SU-DHL-6 (cell line): ENCODE results near the gene CLMN.

Experiments used
- H2AFZ ChIP-seq: fragments of 200-600 bp; sonication (generic); 2 replicates; pipeline ENCODE4 v1.6.1; 2014; ENCODE audit warnings: low read depth, mild to moderate bottlenecking, moderate library complexity, mixed read lengths, antibody characterized with exemption, low read length; ENCODE audit not compliant: severe bottlenecking
- H3F3A ChIP-seq: fragments of 200-600 bp; shearing (Covaris generic); 2 replicates; pipeline ENCODE4 v1.6.0; 2016; ENCODE audit warnings: antibody characterized with exemption, mild to moderate bottlenecking; ENCODE audit not compliant: insufficient read depth
- H3K27ac ChIP-seq: fragments of 200-600 bp; sonication (generic); 2 replicates; pipeline ENCODE4 v1.5.1; 2016; ENCODE audit warnings: low read depth, mild to moderate bottlenecking, low read length, moderate library complexity, mixed read lengths
- H3K27me3 ChIP-seq: fragments of 200-600 bp; sonication (generic), shearing (Covaris generic); 2 replicates; pipeline ENCODE4 v1.6.0; 2014; ENCODE audit warnings: mild to moderate bottlenecking, low read length
- H3K36me3 ChIP-seq: fragments of 200-600 bp; sonication (generic); 2 replicates; pipeline ENCODE4 v1.6.1; 2014; ENCODE audit warnings: mild to moderate bottlenecking, low read length, mixed read lengths
- H3K4me2 ChIP-seq: fragments of 300-600, 200-600 bp; shearing (Covaris generic), sonication (generic); 2 replicates; pipeline ENCODE4 v1.6.0; 2014; ENCODE audit warnings: low read length, low read depth, mild to moderate bottlenecking; ENCODE audit not compliant: poor library complexity, severe bottlenecking
- H3K4me3 ChIP-seq: fragments of 200-600 bp; sonication (generic); 2 replicates; pipeline ENCODE4 v1.5.1; 2014; ENCODE audit warnings: antibody characterized with exemption, low read length, mild to moderate bottlenecking, mixed read lengths; ENCODE audit not compliant: insufficient read depth, poor library complexity, severe bottlenecking
- H3K79me2 ChIP-seq: fragments of 200-600 bp; sonication (generic); 2 replicates; pipeline ENCODE4 v1.6.1; 2014; ENCODE audit warnings: mild to moderate bottlenecking, low read length, moderate library complexity; ENCODE audit not compliant: insufficient read depth
- H3K9ac ChIP-seq: fragments of 200-600 bp; sonication (generic); 2 replicates; pipeline ENCODE4 v1.7.0; 2014; ENCODE audit warnings: mild to moderate bottlenecking, low read length
- H3K9me2 ChIP-seq: fragments of 200-600 bp; sonication (generic); replicated peaks from 2 replicates; pipeline ENCODE4 v1.6.1; 2014; ENCODE audit warnings: low read length; ENCODE audit not compliant: insufficient read depth
- H3K9me3 ChIP-seq: fragments of 200-600 bp; sonication (generic); 2 replicates; pipeline ENCODE4 v1.6.1; 2014; ENCODE audit warnings: low read length, mixed read lengths; ENCODE audit not compliant: insufficient read depth
- H4K20me1 ChIP-seq: fragments of 200-600 bp; sonication (generic); 2 replicates; pipeline ENCODE4 v1.6.1; 2014; ENCODE audit warnings: low read depth, mild to moderate bottlenecking, antibody characterized with exemption, low read length, moderate library complexity, mixed read lengths
- EZH2phosphoT487 ChIP-seq: fragments of 200-600 bp; sonication (generic), shearing (Covaris generic); conservative IDR thresholded peaks from 2 replicates; pipeline ENCODE4 v1.6.1; 2018; ENCODE audit warnings: mild to moderate bottlenecking, antibody characterized with exemption, low read length, moderate library complexity, mixed read lengths
- TF ChIP-seq, protein P1 (sequence below): fragments of 200-600 bp; sonication (generic); IDR thresholded peaks from one replicate; pipeline ENCODE4 v1.5.1; 2017; ENCODE audit warnings: antibody characterized with exemption, mild to moderate bottlenecking, low read length, moderate library complexity; ENCODE audit not compliant: insufficient read depth, poor library complexity, severe bottlenecking

CLMN gene

DNA sequence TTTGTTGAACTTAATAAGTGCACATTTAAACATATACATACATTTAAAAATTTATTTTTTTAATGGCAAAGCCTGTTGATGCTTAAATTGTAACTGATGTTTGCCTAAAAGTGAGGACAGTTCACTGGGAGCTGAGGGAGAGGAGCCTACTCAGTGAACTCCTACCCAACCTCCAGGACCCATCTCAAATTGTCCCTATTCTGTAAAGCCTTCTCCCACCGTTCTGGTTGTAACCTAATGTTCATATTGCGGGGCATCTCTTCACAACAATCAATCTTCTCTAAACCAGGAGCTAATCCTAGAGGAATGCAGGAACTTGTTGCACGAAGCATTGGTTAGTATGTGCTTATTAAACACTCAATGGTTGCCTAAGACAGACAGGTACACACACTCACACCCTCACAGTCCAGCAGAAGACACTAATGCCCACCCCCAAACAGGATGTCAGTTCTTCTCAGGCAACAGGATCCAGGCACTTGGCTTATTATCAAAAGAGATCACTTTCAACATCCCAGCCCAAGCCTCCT lies 1.8 kb downstream of the CLMN start:
- Histone ChIP-seq H3K79me2 (no peaks in the 10 kb centered on the region), H3F3A (no peaks in the 10 kb centered on the region), H2AFZ (no peak overlapping the region), H4K20me1 (no peaks in the 10 kb centered on the region), H3K27me3 (no peaks in the 10 kb centered on the region), H3K4me2 (no peak overlapping the region), H3K36me3 (no peaks in the 10 kb centered on the region), H3K9me2 (no peaks in the 10 kb centered on the region), H3K4me3 (no peak overlapping the region), H3K27ac (no peak overlapping the region), H3K9me3 (no peaks in the 10 kb centered on the region), H3K9ac (no peak overlapping the region)
- no peak for TF ChIP-seq EZH2phosphoT487
- TF ChIP-seq, protein P1, sequence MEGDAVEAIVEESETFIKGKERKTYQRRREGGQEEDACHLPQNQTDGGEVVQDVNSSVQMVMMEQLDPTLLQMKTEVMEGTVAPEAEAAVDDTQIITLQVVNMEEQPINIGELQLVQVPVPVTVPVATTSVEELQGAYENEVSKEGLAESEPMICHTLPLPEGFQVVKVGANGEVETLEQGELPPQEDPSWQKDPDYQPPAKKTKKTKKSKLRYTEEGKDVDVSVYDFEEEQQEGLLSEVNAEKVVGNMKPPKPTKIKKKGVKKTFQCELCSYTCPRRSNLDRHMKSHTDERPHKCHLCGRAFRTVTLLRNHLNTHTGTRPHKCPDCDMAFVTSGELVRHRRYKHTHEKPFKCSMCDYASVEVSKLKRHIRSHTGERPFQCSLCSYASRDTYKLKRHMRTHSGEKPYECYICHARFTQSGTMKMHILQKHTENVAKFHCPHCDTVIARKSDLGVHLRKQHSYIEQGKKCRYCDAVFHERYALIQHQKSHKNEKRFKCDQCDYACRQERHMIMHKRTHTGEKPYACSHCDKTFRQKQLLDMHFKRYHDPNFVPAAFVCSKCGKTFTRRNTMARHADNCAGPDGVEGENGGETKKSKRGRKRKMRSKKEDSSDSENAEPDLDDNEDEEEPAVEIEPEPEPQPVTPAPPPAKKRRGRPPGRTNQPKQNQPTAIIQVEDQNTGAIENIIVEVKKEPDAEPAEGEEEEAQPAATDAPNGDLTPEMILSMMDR: no peak

DNA sequence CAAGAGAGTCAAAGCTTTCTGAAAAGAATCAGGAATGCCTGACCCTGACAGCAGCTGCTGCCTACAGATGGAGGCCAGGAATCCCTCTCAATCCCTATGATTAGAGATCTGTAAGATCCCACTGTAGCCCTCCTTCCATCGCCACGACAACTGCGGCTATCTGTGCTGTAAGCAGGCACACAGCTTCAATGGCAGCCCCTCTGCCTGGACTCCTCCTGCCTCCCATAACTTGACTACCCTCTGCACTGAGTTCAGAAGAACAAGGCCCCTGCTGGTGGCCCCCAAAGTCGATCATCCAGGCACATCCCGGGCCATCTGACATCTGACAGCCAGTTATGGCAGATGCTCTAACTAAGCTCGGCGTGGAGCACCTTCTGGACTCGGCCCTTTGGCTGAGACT lies 2.9 kb downstream of the CLMN start:
- Histone ChIP-seq H3F3A (no peaks in the 10 kb centered on the region), H3K4me3 (no peak overlapping the region), H3K27me3 (no peaks in the 10 kb centered on the region), H2AFZ (no peak overlapping the region), H3K36me3 (no peaks in the 10 kb centered on the region), H4K20me1 (no peaks in the 10 kb centered on the region), H3K27ac (no peak overlapping the region), H3K9me2 (no peaks in the 10 kb centered on the region), H3K79me2 (no peaks in the 10 kb centered on the region), H3K9ac (no peak overlapping the region), H3K9me3 (no peaks in the 10 kb centered on the region), H3K4me2 (no peak overlapping the region)
- TF ChIP-seq, protein P1: no peak
- TF ChIP-seq EZH2phosphoT487: no peak

DNA sequence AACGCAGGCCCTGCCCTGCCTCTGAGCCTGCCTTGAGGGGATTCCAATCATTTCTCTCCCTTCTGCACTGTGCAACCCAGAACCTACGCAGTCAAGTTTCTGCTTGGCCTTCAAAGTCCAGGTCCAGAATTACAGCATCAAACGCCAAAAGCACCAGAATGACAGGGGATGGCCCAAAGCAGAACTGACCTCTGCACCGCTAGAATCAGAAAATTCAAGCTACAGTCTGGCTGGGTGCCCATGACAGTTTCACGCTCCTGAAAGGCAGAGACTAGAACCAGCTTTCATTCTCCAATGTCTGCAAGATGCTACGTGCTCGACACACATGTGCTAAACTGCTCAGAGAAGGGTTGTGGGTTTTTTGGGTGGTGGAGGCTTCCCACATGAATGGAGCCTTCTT lies 4.1 kb downstream of the CLMN start:
- no peaks in the 10 kb centered on the region for H4K20me1 ChIP-seq
- TF ChIP-seq EZH2phosphoT487: no peak
- TF ChIP-seq, protein P1: no peak
- no peak overlapping the region for H3K9ac ChIP-seq
- no peaks in the 10 kb centered on the region for H3K9me3 ChIP-seq
- no peak overlapping the region for H3K4me3 ChIP-seq
- H3K36me3 ChIP-seq: no peaks in the 10 kb centered on the region
- no peak overlapping the region for H3K27ac ChIP-seq
- H3K79me2 ChIP-seq: no peaks in the 10 kb centered on the region
- no peak overlapping the region for H2AFZ ChIP-seq
- no peaks in the 10 kb centered on the region for H3F3A ChIP-seq
- H3K4me2 ChIP-seq: no peak overlapping the region
- no peaks in the 10 kb centered on the region for H3K9me2 ChIP-seq
- H3K27me3 ChIP-seq: no peaks in the 10 kb centered on the region

DNA sequence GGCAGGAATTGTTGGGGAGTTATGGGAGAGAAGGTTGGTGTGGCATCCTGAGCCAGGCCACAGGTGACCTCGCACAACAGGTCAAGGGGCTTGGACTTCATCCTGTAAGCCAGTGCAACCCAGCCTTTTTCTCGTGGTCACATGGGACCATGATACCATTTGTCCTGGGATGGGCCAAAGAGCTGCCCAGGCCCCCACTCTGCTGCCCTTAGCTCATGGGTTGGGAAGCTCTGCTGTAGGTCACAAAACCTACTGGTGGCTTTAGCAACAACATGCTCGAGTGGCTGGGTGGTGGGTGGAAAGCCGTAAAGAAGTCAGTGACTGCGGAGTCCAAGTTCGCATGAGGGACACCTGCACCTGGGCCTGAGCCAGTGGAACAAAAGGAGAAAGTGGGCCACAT lies 4.6 kb downstream of the CLMN start:
- H3K9me2 ChIP-seq: no peaks in the 10 kb centered on the region
- H3K79me2 ChIP-seq: no peaks in the 10 kb centered on the region
- no peaks in the 10 kb centered on the region for H3K27me3 ChIP-seq
- no peaks in the 10 kb centered on the region for H3K9me3 ChIP-seq
- H3K27ac ChIP-seq: no peak overlapping the region
- H3K4me3 ChIP-seq: no peak overlapping the region
- H3K4me2 ChIP-seq: no peak overlapping the region
- H3K9ac ChIP-seq: no peak overlapping the region
- H2AFZ ChIP-seq: no peak overlapping the region
- H3K36me3 ChIP-seq: no peaks in the 10 kb centered on the region
- TF ChIP-seq, protein P1: no peak
- no peak for TF ChIP-seq EZH2phosphoT487
- no peaks in the 10 kb centered on the region for H3F3A ChIP-seq
- no peaks in the 10 kb centered on the region for H4K20me1 ChIP-seq
